HepG2 (cell line): Measurements from ENCODE around the gene NFATC4. TPM values are rescaled to one million over a fixed set of nuclear protein-coding genes. Genes with fewer than 3 reads are reported as not detected.

Experiments used
- CCDC6 ChIP-seq: sonication (generic); formaldehyde crosslinking; IDR thresholded peaks from 2 replicates; pipeline ENCODE4 v1.8.1; 2022; ENCODE audit warnings: mild to moderate bottlenecking, missing genetic modification reagents, moderate library complexity
- DPF2 ChIP-seq: sonication (generic); formaldehyde crosslinking; IDR thresholded peaks from 2 replicates; pipeline ENCODE4 v1.4.0; 2020; ENCODE audit warnings: mild to moderate bottlenecking, low read depth, missing genetic modification reagents, borderline replicate concordance
- FOSL1 ChIP-seq: sonication (generic); formaldehyde crosslinking; IDR thresholded peaks from 2 replicates; pipeline ENCODE4 v1.9.0; 2021; ENCODE audit warnings: missing genetic modification reagents, borderline replicate concordance
- FOXJ3 ChIP-seq: sonication (generic); formaldehyde crosslinking; IDR thresholded peaks from 2 replicates; pipeline ENCODE4 v1.4.0; 2020; ENCODE audit warnings: missing genetic modification reagents, mild to moderate bottlenecking, borderline replicate concordance
- HMGA1 ChIP-seq: sonication (generic); formaldehyde crosslinking; conservative IDR thresholded peaks from 2 replicates; pipeline ENCODE4 v1.4.0; 2020; ENCODE audit warnings: missing genetic modification reagents
- HNF4G ChIP-seq, 2 experiments: sonication (generic) in 1 of 2; formaldehyde crosslinking in 1 of 2; IDR thresholded peaks; 2 replicates each; pipeline versions ENCODE4 v1.4.0 to v1.6.1; 2011 to 2020; ENCODE audit warnings: borderline replicate concordance in 2 of 2, low read depth in 2 of 2, mild to moderate bottlenecking in 2 of 2, low read length in 1 of 2, missing genetic modification reagents in 1 of 2, moderate library complexity in 1 of 2
- PLRG1 ChIP-seq: fragments of 450-650 bp; conservative IDR thresholded peaks from 2 replicates; pipeline ENCODE4 v1.6.1; 2016
- RAD51 ChIP-seq: fragments of 450-650 bp; IDR thresholded peaks from 2 replicates; pipeline ENCODE4 v1.6.1; 2016; ENCODE audit warnings: borderline replicate concordance
- SMARCE1 ChIP-seq: fragments of 450-650 bp; IDR thresholded peaks from 2 replicates; pipeline ENCODE4 v1.6.1; 2017; ENCODE audit warnings: borderline replicate concordance
- SRSF9 ChIP-seq: fragments of 200-400 bp; formaldehyde crosslinking; IDR thresholded peaks from 2 replicates; pipeline ENCODE4 v1.6.1; 2018; ENCODE audit warnings: borderline replicate concordance, mild to moderate bottlenecking, low read depth, low read length; ENCODE audit not compliant: insufficient read depth, poor library complexity, severe bottlenecking
- THYN1 ChIP-seq: sonication (generic); formaldehyde crosslinking; IDR thresholded peaks from 2 replicates; pipeline ENCODE4 v1.8.1; 2023; ENCODE audit warnings: low read depth, mild to moderate bottlenecking, moderate library complexity, missing genetic modification reagents, borderline replicate concordance
- TSC22D2 ChIP-seq: sonication (generic); formaldehyde crosslinking; IDR thresholded peaks from 2 replicates; pipeline ENCODE4 v1.5.1; 2020; ENCODE audit warnings: missing genetic modification reagents, mild to moderate bottlenecking, borderline replicate concordance
- YEATS2 ChIP-seq: sonication (generic); formaldehyde crosslinking; IDR thresholded peaks from 2 replicates; pipeline ENCODE4 v1.4.0; 2020; ENCODE audit warnings: missing genetic modification reagents, borderline replicate concordance
- ZFP41 ChIP-seq: sonication (generic); formaldehyde crosslinking; IDR thresholded peaks from 2 replicates; pipeline ENCODE4 v1.4.0; 2020; ENCODE audit warnings: mild to moderate bottlenecking, missing genetic modification reagents, borderline replicate concordance
- ZNF264 ChIP-seq: sonication (generic); formaldehyde crosslinking; IDR thresholded peaks from 2 replicates; pipeline ENCODE4 v1.4.0; 2020; ENCODE audit warnings: missing genetic modification reagents
- ZNF329 ChIP-seq: sonication (generic); formaldehyde crosslinking; IDR thresholded peaks from 2 replicates; pipeline ENCODE4 v1.9.0; 2021; ENCODE audit warnings: low read depth, mild to moderate bottlenecking, missing genetic modification reagents
- ZNF773 ChIP-seq: sonication (generic); formaldehyde crosslinking; IDR thresholded peaks from 2 replicates; pipeline ENCODE4 v1.4.0; 2020; ENCODE audit warnings: missing genetic modification reagents, borderline replicate concordance
- ZNF788 ChIP-seq: sonication (generic); formaldehyde crosslinking; IDR thresholded peaks from 2 replicates; pipeline ENCODE4 v1.5.0; 2020; ENCODE audit warnings: mild to moderate bottlenecking, missing genetic modification reagents, borderline replicate concordance
- ZNF816 ChIP-seq: sonication (generic); formaldehyde crosslinking; IDR thresholded peaks from 2 replicates; pipeline ENCODE4 v1.8.0; 2022; ENCODE audit warnings: missing genetic modification reagents, mild to moderate bottlenecking, borderline replicate concordance
- polyA plus RNA-seq, 8 experiments: library from polyadenylated mRNA; depleted of rRNA in 3 of 8; stranded (reverse) in 7 of 8; unstranded in 1 of 8; fragments of >200 nt; fragmentation: Illumina TruSeq in 4 of 8; extraction: Trizol in 4 of 8; gene quantifications; 2 replicates each; pipeline versions ENCODE4 v1.2.1 to v1.2.3, GENCODE V29; 2011 to 2016; ENCODE audit warnings: low read depth in 4 of 8, missing spikeins in 1 of 8, mixed read lengths in 1 of 8; ENCODE audit not compliant: insufficient read depth in 1 of 8
- total RNA-seq, 5 experiments: library from RNA; depleted of rRNA; stranded (reverse); fragments of >200 nt; fragmentation: Illumina TruSeq; extraction: Trizol; gene quantifications; 2 replicates each; pipeline ENCODE4 v1.2.3, GENCODE V29; 2016; ENCODE audit warnings: low read depth in 1 of 5
- TF ChIP-seq, protein P1 (sequence below): IDR thresholded peaks from 2 replicates; pipeline ENCODE4 v1.6.1; 2016; ENCODE audit warnings: low read depth, borderline replicate concordance
- TF ChIP-seq, protein P2 (sequence below): sonication (generic); formaldehyde crosslinking; IDR thresholded peaks from 2 replicates; pipeline ENCODE4 v1.5.1; 2020; ENCODE audit warnings: missing genetic modification reagents, mild to moderate bottlenecking, borderline replicate concordance
- TF ChIP-seq, protein P3 (sequence below): fragments of 450-650 bp; IDR thresholded peaks from 2 replicates; pipeline ENCODE4 v1.6.1; 2017; ENCODE audit warnings: mild to moderate bottlenecking

NFATC4 gene
- total and polyA plus RNA-seq, 2 of the 13 experiments (the other 11 are each of a cell fraction or from before 2014, with no cell fraction given), result 0.04 to 0.15 TPM

DNA sequence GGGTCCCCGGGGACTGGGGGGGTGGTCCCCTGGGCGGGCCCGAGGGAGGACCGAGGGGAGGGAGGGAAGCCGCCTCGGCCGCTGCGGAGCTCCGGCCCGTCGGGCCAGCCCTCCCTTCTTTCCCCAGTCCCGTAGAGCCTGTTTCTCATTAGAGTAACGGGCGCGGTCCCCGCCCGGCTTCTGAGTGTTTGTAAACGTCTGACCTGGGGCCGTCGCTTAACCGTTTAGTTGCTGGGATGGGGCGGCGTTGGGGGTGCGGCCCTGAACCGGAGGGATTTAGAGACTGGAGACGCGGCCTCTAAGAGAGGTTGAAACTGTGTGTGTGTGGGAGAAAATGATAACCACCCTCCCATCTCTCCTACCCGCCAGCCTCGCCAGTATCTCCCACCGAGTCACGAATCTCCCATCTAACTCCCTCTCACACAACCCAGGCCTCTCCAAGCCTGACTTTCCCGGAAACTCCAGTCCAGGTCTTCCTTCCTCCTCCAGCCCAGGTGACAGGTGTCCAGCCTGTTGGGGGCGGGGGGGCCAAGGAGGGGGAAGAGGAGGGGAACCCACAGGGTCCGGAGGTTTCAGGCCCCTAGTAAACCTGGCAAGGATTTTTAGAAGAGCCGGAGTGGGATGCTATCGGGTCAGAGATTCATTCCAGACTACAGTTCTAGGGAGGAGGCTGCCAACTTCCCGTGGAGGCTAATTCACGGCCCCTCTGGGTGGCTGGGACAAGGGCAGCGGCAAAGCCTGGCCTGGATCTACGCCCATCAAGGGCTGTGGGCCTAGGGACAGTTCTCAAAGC lies 1.1 kb upstream of the NFATC4 start (continued):
- no peak for TF ChIP-seq ZFP41 (CRISPR knock-in tag)
- no peak for TF ChIP-seq SRSF9
- TF ChIP-seq TSC22D2 (CRISPR knock-in tag), result no peak
- no peak for TF ChIP-seq FOSL1 (CRISPR knock-in tag)
- TF ChIP-seq ZNF264, result no peak
- no peak for TF ChIP-seq ZNF773 (CRISPR knock-in tag)
- TF ChIP-seq HMGA1 (CRISPR knock-in tag), result no peak
- TF ChIP-seq YEATS2, result no peak; the same call in none of the 2 replicates
- TF ChIP-seq ZNF788 (CRISPR knock-in tag), result peak; percentile 68
- no peak for TF ChIP-seq PLRG1
- no peak; the same call in 1 of the 2 replicates for TF ChIP-seq DPF2 (CRISPR knock-in tag)
- TF ChIP-seq, protein P1, sequence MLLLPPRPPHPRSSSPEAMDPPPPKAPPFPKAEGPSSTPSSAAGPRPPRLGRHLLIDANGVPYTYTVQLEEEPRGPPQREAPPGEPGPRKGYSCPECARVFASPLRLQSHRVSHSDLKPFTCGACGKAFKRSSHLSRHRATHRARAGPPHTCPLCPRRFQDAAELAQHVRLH, result peak; percentile 65; the same call in 1 of the 2 replicates
- no peak; the same call in 1 of the 2 replicates for TF ChIP-seq CCDC6
- 0 out of 2 replicates have a peak, but pooled peaks have one; percentile 82 for TF ChIP-seq THYN1 (CRISPR knock-in tag)
- TF ChIP-seq, protein P2, sequence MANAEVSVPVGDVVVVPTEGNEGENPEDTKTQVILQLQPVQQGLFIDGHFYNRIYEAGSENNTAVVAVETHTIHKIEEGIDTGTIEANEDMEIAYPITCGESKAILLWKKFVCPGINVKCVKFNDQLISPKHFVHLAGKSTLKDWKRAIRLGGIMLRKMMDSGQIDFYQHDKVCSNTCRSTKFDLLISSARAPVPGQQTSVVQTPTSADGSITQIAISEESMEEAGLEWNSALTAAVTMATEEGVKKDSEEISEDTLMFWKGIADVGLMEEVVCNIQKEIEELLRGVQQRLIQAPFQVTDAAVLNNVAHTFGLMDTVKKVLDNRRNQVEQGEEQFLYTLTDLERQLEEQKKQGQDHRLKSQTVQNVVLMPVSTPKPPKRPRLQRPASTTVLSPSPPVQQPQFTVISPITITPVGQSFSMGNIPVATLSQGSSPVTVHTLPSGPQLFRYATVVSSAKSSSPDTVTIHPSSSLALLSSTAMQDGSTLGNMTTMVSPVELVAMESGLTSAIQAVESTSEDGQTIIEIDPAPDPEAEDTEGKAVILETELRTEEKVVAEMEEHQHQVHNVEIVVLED (CRISPR knock-in tag), result no peak; the same call in none of the 2 replicates
- TF ChIP-seq SMARCE1, result no peak
- no peak for TF ChIP-seq ZNF816
- TF ChIP-seq ZNF329 (CRISPR knock-in tag), result no peak
- 0 out of 2 replicates have a peak, but pooled peaks have one; percentile 29 for TF ChIP-seq HNF4G (IDR thresholded peaks at IDR 0.05; ENCODE audit: borderline replicate concordance, low read depth, low read length)
- TF ChIP-seq HNF4G (CRISPR knock-in tag; IDR thresholded peaks at IDR 0.05; ENCODE audit: borderline replicate concordance, low read depth), result peak; percentile 60; the same call in 1 of the 2 replicates
- TF ChIP-seq FOXJ3 (CRISPR knock-in tag), result no peak
- TF ChIP-seq, protein P3, sequence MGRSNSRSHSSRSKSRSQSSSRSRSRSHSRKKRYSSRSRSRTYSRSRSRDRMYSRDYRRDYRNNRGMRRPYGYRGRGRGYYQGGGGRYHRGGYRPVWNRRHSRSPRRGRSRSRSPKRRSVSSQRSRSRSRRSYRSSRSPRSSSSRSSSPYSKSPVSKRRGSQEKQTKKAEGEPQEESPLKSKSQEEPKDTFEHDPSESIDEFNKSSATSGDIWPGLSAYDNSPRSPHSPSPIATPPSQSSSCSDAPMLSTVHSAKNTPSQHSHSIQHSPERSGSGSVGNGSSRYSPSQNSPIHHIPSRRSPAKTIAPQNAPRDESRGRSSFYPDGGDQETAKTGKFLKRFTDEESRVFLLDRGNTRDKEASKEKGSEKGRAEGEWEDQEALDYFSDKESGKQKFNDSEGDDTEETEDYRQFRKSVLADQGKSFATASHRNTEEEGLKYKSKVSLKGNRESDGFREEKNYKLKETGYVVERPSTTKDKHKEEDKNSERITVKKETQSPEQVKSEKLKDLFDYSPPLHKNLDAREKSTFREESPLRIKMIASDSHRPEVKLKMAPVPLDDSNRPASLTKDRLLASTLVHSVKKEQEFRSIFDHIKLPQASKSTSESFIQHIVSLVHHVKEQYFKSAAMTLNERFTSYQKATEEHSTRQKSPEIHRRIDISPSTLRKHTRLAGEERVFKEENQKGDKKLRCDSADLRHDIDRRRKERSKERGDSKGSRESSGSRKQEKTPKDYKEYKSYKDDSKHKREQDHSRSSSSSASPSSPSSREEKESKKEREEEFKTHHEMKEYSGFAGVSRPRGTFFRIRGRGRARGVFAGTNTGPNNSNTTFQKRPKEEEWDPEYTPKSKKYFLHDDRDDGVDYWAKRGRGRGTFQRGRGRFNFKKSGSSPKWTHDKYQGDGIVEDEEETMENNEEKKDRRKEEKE, result no peak
- no peak for TF ChIP-seq RAD51
